Neuron (in vitro differentiated cells): ENCODE data around the gene SMARCC1.
"Not testable (repeated sequence)": the region's sequence is repeated elsewhere in the genome, so short reads cannot be mapped to it uniquely, and the experiment has no call there.

Experiments used
- H2AFZ ChIP-seq: one replicate; pipeline ENCODE4 v1.6.1; 2013; ENCODE audit warnings: low read depth, mild to moderate bottlenecking, inconsistent platforms, low read length, moderate library complexity
- H3K27me3 ChIP-seq: one replicate; pipeline ENCODE4 v1.6.1; 2013; ENCODE audit warnings: low read length; ENCODE audit not compliant: insufficient read depth
- H3K36me3 ChIP-seq: one replicate; pipeline ENCODE4 v1.6.1; 2013; ENCODE audit warnings: low read length; ENCODE audit not compliant: insufficient read depth
- H3K4me1 ChIP-seq: one replicate; pipeline ENCODE4 v1.6.1; 2013; ENCODE audit warnings: low read length; ENCODE audit not compliant: insufficient read depth
- H3K4me3 ChIP-seq: 2 replicates; pipeline ENCODE4 v1.5.1; 2013; ENCODE audit warnings: mild to moderate bottlenecking, low read length, moderate library complexity
- H3K9me3 ChIP-seq: one replicate; pipeline ENCODE4 v1.6.1; 2013; ENCODE audit warnings: low read length

Gene SMARCC1

GRCh38 chr3:47781685-47782445 is at the start of gene SMARCC1:
Gene SMARCC1 (minus strand): TSS chr3:47781893. CDS start chr3:47781797, 96 bp downstream.
- Histone ChIP-seq H3K36me3 (peaks cover 10% of the 10 kb centered on the region), H3K9me3 (no peaks in the 10 kb centered on the region), H3K4me1 (peaks cover 17% of the 10 kb centered on the region), H2AFZ (peak within 1 kb of the TSS; percentile 8), H3K4me3 (peak within 1 kb of the TSS; percentile 87), H3K27me3 (no peaks in the 10 kb centered on the region)

DNA sequence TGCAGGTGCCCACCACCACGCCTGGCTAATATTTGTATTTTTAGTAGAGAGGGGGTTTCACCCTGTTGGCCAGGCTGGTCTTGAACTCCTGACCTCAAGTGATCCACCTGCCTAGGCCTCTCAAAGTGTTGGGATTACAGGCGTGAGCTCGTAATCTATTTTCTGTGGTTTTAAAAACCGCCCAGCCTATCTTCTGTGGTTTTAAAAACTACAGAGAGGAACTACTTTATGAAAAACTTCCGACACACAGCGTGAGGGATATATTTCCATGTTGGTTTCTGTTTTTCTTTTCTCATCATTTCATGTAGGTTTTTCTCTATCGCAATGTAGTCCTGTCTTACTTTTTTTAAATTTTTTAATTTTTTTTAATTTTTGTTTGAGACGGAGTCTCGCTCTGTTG is 47.8 kb upstream of the SMARCC1 start:
- not testable (repeated sequence) for H3K4me3 ChIP-seq, H2AFZ ChIP-seq, H3K27me3 ChIP-seq, H3K9me3 ChIP-seq
- Histone ChIP-seq H3K4me1 (peaks cover 11% of the 10 kb centered on the region), H3K36me3 (peaks cover 70% of the 10 kb centered on the region)

DNA sequence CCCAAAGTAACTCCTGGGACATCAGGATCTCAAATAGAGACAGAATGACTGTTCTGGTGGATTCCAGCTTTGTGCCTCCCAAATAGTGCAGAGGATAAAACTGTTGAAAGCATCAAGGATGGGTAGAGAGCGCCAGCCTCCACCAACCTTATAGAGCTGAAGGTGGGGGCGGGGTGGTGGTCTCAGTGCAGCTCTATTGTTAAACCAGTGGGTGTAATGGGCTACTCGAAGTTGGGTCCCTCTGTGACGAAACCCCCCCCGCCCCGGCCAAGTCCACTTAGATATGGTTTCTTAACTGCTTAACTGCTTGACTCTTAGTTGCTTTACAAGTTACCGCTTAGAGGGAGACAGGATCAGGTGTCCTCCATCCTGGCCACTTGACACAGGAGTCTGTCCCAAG is 43.9 kb upstream of the SMARCC1 start:
- peaks cover 46% of the 10 kb centered on the region for H3K36me3 ChIP-seq
- no peaks in the 10 kb centered on the region for H3K27me3 ChIP-seq
- H3K4me3 ChIP-seq, result peak overlapping the region; percentile 98
- H3K4me1 ChIP-seq, result peaks cover 16% of the 10 kb centered on the region
- H3K9me3 ChIP-seq, result no peaks in the 10 kb centered on the region
- peak overlapping the region; percentile 32 for H2AFZ ChIP-seq

- peaks cover 48% of the 10 kb centered on the region for H3K36me3 ChIP-seq
- peak overlapping the region; percentile 98 for H3K4me3 ChIP-seq
- H3K9me3 ChIP-seq, result no peaks in the 10 kb centered on the region
- no peaks in the 10 kb centered on the region for H3K27me3 ChIP-seq
- peaks cover 16% of the 10 kb centered on the region for H3K4me1 ChIP-seq
- H2AFZ ChIP-seq, result peak overlapping the region; percentile 32
Observed at GRCh38 chr3:47824541-47825473, 43.1 kb upstream of the SMARCC1 start.

DNA sequence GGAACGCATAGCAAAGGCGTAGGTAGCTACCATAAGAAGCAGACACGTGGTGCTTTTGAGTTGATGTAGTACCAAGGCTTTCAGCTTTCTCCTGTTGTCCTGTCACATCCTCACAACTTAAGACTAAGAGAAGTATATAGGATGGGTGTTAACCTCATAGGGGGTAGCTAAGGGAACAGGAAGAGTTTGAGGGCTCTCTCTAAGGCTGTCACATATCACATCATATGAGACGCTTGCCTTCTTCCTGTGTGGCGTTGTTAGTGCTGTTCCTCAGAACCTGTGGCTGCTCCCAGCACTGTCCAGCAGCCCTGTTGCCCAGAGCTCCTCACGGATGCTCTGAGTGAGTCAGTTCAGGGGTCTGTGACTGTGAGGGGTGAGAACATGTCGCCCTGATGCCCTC is 35.9 kb upstream of the SMARCC1 start:
- peaks cover 74% of the 10 kb centered on the region for H3K36me3 ChIP-seq
- no peaks in the 10 kb centered on the region for H3K9me3 ChIP-seq
- no peaks in the 10 kb centered on the region for H3K4me1 ChIP-seq
- H3K27me3 ChIP-seq, result no peaks in the 10 kb centered on the region
- no peak overlapping the region for H2AFZ ChIP-seq
- no peak overlapping the region for H3K4me3 ChIP-seq

GRCh38 chr3:47813551-47814177 is 32.0 kb upstream of the SMARCC1 start:
- Histone ChIP-seq H3K4me1 (no peaks in the 10 kb centered on the region), H2AFZ (no peak overlapping the region), H3K36me3 (peaks cover 71% of the 10 kb centered on the region), H3K27me3 (no peaks in the 10 kb centered on the region), H3K4me3 (no peak overlapping the region), H3K9me3 (no peaks in the 10 kb centered on the region)

- Histone ChIP-seq H3K36me3 (peaks cover 32% of the 10 kb centered on the region), H3K9me3 (no peaks in the 10 kb centered on the region), H3K4me1 (peaks cover 14% of the 10 kb centered on the region), H3K4me3 (no peak overlapping the region), H2AFZ (no peak overlapping the region), H3K27me3 (no peaks in the 10 kb centered on the region)
Observed at GRCh38 chr3:47804577-47804976, 22.9 kb upstream of the SMARCC1 start.

GRCh38 chr3:47803480-47804025 is 21.9 kb upstream of the SMARCC1 start:
- Histone ChIP-seq H2AFZ (peak overlapping the region; percentile 73), H3K4me1 (peaks cover 14% of the 10 kb centered on the region), H3K9me3 (no peaks in the 10 kb centered on the region), H3K27me3 (no peaks in the 10 kb centered on the region), H3K36me3 (peaks cover 27% of the 10 kb centered on the region), H3K4me3 (peak overlapping the region; percentile 98)

DNA sequence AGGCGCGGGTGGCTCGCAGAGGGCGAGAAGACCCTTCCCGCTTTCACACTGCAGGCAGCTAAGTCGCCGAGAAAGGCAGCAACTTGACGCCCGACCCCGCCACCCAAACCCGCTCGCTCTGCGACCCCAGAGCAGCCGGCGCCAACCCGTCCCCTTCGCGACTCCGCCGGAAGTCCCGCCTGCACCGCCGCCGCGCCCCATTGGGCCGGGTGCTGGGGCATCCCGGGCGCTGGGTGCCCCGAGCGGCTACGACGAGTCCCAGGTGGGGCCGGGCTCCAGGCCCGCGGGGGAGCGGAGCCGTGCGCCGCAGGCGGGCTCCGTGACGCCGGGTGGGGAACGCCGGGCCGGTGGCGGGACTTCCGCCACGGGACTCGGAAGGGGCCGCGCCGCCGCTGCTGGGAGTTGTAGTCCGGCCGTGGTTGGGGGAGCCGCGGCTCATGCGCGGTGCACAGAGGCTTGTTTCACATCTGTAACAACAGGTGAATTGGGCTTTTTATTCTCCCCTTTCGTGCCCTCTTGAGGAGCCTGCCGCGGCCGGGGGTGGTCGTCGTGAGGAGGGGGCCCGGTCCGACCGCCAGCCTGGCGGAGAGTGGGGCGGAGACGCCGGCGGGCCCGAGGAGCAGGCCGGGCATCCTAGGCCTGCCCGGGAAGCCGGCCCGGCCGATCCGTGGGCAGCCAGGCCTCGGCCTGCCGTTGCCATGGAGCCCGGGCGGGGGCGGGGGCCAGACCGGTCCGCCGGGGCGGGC is 21.2 kb upstream of the SMARCC1 start, which contains the start of gene DHX30:
TSS of gene DHX30 (plus strand) at position 405 of the 746 bp plus-strand sequence. CDS start 7,546 bp downstream, outside the sequence.
- H3K4me1 ChIP-seq, result peaks cover 14% of the 10 kb centered on the region
- peaks cover 22% of the 10 kb centered on the region for H3K36me3 ChIP-seq
- peak within 1 kb of the TSS; percentile 98 for H3K4me3 ChIP-seq
- H3K9me3 ChIP-seq, result no peaks in the 10 kb centered on the region
- peak within 1 kb of the TSS; percentile 73 for H2AFZ ChIP-seq
- H3K27me3 ChIP-seq, result no peaks in the 10 kb centered on the region

GRCh38 chr3:47799733-47800132 is 18.0 kb upstream of the SMARCC1 start:
- H2AFZ ChIP-seq, result no peak overlapping the region
- no peaks in the 10 kb centered on the region for H3K36me3 ChIP-seq
- H3K9me3 ChIP-seq, result no peaks in the 10 kb centered on the region
- no peaks in the 10 kb centered on the region for H3K27me3 ChIP-seq
- H3K4me1 ChIP-seq, result peaks cover 12% of the 10 kb centered on the region
- H3K4me3 ChIP-seq, result no peak overlapping the region

GRCh38 chr3:47794544-47794943 is 12.9 kb upstream of the SMARCC1 start:
- no peaks in the 10 kb centered on the region for H3K4me1 ChIP-seq
- no peaks in the 10 kb centered on the region for H3K36me3 ChIP-seq
- no peak overlapping the region for H3K4me3 ChIP-seq
- no peaks in the 10 kb centered on the region for H3K27me3 ChIP-seq
- H2AFZ ChIP-seq, result no peak overlapping the region
- no peaks in the 10 kb centered on the region for H3K9me3 ChIP-seq

DNA sequence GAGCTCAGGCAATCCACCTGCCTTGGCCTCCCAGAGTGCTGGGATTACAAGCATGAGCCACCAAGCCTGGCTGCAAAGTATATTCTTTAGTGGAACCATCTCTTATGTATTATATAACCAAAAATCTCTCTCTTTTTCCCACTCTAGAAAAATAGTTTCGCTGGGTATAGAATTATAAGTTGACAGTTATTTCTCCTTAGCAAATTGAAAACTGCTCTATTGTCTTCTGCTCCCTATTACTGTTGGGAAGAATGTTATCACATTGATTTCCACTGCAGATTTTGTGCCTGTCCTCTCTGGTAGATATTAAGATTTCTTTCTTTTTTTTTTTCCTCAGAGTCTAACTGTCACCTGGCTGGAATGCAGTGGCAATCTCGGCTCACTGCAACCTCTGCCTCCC is 11.0 kb upstream of the SMARCC1 start:
- H3K4me3 ChIP-seq, result no peak overlapping the region
- no peak overlapping the region for H2AFZ ChIP-seq
- H3K36me3 ChIP-seq, result no peaks in the 10 kb centered on the region
- no peaks in the 10 kb centered on the region for H3K4me1 ChIP-seq
- H3K9me3 ChIP-seq, result no peaks in the 10 kb centered on the region
- no peaks in the 10 kb centered on the region for H3K27me3 ChIP-seq
